ENCODE measurements around the gene CAMTA1.

DNA sequence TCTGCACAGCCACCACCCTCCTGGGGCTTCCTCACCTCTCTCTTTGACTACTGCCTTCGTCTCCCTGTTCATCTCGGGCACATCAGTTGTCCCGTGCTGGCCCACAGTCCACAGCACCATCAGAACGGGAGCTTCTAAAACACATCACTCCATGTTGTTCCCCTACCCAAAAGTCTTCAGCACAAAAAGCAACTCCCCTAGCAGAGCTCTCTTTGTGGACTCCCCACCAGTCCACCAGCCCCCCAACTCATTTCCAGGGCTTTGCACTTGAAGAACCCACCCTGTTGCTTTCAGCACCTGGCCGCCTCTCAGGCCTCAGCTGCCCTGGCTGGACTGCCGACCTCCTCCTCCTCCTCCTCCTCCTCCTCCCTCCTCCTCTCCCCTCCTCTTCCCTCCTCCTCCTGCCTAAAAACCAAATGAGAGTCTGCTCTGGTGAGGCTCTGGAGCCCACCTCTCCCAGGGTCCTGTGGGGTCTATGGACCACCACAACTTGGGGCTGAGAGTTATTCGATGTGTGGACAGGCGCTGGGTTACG is 734.7 kb downstream of the CAMTA1 start:
- TF ChIP-seq EZH2 (IDR thresholded peaks at IDR 0.05; ENCODE audit: low read length) (no peak), CTCF (optimal IDR thresholded peaks at IDR 0.05 in 1 of 3, IDR thresholded peaks at IDR 0.05 in 1 of 3, conservative IDR thresholded peaks at IDR 0.05 in 1 of 3; ENCODE audit: extremely low read depth in 1 of 3, insufficient read depth in 2 of 3, low read length in 3 of 3) (no peak)

All from keratinocyte (primary cell).